Ishikawa (cell line): Measurements from ENCODE around the gene NLRP1.

Experiments
- CEBPB ChIP-seq: IDR thresholded peaks from 2 replicates; pipeline ENCODE4 v1.6.1; 2012
- EGR1 ChIP-seq: IDR thresholded peaks from 2 replicates; pipeline ENCODE4 v1.6.1; 2012
- MAX ChIP-seq: IDR thresholded peaks from 2 replicates; pipeline ENCODE4 v1.6.1; 2012
- RAD21 ChIP-seq: IDR thresholded peaks from 2 replicates; pipeline ENCODE4 v1.6.1; 2012; ENCODE audit warnings: low read depth
- REST ChIP-seq: IDR thresholded peaks from 2 replicates; pipeline ENCODE4 v1.6.1; 2012; ENCODE audit warnings: low read depth, mild to moderate bottlenecking
- TAF1 ChIP-seq: IDR thresholded peaks from 2 replicates; pipeline ENCODE4 v1.6.1; 2012; ENCODE audit warnings: low read depth, mild to moderate bottlenecking
- YY1 ChIP-seq: IDR thresholded peaks from 2 replicates; pipeline ENCODE4 v1.6.1; 2012; ENCODE audit warnings: low read depth
- ZBTB7A ChIP-seq: IDR thresholded peaks from 2 replicates; pipeline ENCODE4 v1.6.1; 2012; ENCODE audit warnings: low read depth

DNA sequence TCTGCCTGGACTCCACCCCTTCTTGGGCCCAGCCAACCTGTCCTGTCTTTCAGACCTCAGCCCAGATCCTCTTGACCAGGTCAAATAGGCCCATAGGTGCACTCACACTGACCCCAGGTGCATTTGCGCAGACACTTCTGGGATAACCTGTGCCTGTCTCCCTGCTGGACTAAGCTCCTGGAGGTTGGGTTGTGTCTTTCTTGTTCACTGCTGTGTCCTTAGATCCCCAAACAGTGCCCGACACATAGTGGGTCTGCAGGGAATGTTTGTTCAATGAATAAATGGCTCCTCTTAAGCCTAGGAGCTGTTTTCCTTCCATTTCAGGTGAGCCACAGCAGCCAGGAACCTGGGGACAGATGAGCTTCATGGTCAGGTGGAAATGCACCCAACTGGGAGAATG, 48.9 kb downstream of the NLRP1 start:
- TF ChIP-seq RAD21 (no peak), TAF1 (no peak), REST (no peak), EGR1 (no peak), MAX (no peak), YY1 (no peak), ZBTB7A (no peak), CEBPB (no peak)
